NCI-H526 (cell line): ENCODE results near the gene SESTD1.
"Not testable (repeated sequence)": the region's sequence is repeated elsewhere in the genome, so short reads cannot be mapped to it uniquely, and the experiment has no call there.

Experiments used
- DNase-seq, 2 experiments: peaks; one replicate each; lab custom pipeline; 2025; lab: John Stamatoyannopoulos, UW

SESTD1 gene

DNA sequence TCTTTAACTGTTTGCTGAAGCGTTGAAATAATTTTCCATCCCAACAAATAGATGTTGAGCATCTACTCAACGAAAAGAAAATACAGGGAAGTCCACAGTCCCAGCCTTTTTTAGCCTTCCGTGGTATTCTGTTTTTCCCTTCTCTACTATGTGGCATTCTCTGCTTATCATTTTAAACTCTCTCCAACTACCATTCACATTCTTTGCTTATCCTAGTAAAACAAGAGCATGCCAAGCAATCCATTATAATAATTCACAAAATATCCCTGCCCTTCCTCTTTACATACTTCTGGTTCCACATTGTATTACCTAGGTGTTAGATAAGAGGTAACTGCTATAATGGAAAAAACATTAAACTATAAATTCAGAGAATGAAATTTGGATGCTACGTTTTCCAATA is 1.6 kb upstream of the SESTD1 start:
- DNase-seq = no peak

DNA sequence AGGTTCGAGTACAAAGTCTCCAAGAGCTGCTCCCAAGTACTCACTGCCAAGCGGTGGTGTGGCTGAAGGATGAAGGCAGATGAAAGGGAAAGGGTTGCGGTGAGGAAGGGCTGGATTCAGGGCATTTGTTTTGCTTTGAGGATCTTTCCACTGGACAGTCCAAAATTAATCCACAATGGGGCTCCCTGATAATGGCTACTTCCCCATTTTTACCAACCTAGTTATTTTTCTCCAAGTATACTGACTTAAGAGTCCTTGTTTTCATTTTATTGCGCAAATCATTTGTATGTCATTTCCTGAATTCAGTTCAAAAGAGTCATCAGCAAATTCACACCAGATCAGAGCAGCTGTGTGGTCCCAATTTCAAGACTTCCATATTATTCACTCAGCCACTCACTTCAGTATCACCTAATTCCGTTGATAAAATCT is 464 bp upstream of the SESTD1 start:
- DNase-seq = no peak

DNA sequence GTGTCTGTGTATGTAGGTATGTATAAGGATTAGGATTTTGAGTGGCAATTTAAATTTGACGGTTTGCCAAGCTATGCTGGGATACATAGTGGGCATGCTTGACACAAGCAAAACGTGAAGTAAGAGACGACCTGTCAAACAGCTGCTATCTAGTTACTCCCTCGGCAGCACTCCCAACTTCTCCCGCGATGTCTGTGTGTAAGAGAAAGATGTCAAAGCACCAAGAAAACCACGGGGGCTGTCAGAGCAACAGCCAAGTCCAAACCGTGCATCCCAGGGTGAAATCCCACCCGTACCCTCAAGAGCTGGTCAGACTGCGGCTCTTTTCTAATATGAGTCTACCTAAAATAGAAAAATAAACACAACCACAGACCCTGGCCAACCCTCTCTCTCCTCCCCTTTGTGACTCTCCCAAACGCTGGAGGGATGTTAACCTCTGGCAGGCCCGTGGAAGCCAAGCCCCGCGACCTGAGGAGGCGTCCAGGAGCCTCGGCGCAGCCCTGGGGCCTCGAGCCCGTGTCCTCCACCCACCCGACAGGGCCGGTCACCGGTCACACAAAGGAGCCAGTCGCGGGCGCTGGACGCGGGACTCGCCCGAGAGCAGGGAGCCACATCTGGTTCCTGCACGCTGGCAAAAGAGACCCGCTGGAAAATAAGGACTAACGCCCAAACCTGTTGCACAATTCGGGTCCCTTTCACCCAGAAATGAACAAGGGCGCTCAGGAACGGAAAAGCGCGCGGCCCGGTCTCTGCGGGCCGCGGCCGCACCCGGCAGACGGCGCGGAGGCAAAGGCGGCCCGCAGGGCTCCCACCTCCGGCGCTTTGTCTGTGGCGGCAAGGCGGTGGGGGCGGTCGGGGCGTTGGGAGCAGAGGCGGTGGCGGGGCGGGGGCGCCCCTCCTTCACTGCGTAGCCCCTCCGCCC is 925 bp downstream of the SESTD1 start:
- peak; percentile 54 to 65 for DNase-seq

- DNase-seq = no peak
These were observed 1.6 kb downstream of the SESTD1 start for GRCh38 chr2:179263015-179263414.

- DNase-seq = no peak
These were observed 2.5 kb downstream of the SESTD1 start for GRCh38 chr2:179262077-179262660.

DNA sequence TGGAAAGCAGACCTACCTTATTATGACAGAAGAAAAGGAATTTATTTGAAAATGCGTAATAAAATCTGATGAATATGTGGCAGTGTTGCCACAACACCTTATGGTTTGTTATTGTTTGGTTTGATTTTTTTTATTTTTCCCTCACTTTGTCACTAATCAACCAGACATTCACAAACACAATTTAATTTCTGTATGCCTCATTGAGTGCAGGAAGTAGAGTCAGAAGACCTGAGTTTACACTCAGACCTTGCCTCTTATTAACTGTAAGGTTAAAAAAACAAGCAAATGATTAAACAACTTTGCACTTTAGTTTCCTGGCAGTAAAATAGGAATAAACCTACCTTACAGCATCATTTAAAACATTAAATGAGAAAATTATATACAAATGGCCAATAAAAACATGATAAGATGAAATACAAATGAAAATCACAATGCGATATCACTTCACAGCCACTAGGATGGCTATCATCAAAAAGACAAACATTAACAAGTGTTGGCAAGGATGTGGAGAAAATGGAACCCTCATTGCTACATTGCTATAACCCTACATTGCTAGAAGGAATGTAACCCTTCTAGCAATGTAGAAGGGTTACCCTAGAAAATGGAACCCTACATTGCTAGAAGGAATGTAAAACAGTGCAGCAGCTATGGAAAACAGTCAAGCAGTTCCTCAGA is 3.3 kb downstream of the SESTD1 start:
- DNase-seq = peak in 1 of 2 experiments; percentile 14

- no peak for DNase-seq
These were observed 4.4 kb downstream of the SESTD1 start for GRCh38 chr2:179260224-179260623.

GRCh38 chr2:179255129-179255528 is 9.5 kb downstream of the SESTD1 start:
- no peak for DNase-seq

DNA sequence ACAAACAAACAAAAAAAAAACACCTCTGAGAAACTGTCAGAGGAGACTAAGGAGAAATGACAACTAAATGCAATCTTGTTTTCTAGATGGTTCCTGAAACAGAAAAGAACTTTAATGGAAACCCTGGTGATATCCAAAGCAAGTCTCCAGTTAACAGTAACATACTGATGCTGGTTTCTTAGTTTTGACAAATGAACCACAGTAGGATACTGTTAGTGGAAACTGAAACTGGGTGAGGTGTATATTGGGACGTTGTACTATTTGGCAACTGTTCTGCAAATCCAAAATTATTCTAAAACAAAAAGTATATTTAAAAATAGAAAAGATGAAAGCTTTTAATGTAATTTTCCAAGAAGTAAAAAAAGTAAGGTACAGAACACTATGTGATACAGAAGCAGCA is 11.4 kb downstream of the SESTD1 start:
- no peak for DNase-seq

DNA sequence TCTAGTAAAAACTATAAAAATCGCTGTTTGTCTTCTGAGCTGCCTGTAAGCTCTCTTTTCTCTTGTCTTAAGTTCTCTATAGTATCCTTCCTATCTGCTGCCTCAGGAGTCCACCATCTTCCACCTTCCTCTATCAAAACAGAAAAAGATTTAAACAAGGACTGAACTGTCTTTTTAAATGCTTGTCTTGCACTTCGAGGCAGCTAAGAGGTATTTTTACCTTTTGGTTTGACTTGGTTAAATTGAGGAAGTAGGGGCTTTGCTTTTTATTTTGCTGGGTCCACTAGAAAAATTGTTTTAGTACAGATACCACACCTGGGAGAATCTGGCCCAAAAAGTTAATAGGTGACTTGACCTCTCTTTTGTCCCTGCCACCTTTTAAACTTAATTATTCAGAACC is 12.2 kb downstream of the SESTD1 start:
- DNase-seq = no peak

DNA sequence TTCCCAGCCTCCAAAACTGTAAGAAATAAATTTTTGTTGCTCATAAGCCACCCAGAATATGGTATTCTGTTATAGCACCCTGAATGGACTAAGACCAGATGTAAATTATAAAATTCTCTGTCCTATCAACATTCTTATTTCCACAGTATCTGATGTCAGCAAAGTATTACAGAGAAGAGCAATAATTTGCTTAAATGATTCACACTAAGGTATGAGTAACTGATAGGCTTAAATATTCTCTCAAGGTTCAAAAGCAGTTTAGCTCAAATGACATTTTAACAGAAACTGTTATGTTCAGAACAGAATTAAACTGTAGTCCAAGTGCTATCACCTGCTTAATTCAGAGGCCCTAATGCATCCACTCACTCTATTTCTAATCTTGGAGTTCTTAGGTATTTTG is 12.8 kb downstream of the SESTD1 start:
- no peak for DNase-seq

DNA sequence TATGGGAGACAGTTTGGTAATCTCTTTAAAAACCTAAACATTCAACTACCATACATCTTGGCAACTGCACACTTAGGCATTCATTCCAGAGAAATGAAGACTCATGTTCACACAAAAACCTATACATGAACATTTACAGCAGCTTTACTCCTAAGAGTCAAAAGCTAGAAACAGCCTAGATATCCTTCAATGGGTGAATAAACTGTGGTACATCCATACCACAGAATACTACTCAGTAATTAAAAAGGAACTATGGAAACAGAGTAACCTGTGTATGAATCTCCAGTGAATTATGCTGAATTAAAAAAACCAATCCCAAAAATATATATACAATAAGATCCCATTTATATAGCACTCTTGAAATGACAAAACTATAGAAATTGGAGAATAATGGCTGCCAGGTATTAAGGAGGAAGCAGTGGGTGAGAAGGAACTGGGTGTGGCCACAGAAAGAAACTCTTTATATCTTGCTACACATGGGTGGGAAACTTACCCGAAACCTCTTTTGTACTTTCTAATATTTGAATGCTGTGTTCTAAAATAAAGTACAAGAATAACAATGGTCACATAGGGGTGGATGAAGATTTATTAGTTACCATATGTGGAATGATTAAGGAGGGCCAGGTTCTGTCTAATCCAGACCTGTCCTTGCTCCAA is 13.7 kb downstream of the SESTD1 start:
- no peak for DNase-seq

- DNase-seq = no peak
These were observed 14.5 kb downstream of the SESTD1 start for GRCh38 chr2:179250095-179250494.

DNA sequence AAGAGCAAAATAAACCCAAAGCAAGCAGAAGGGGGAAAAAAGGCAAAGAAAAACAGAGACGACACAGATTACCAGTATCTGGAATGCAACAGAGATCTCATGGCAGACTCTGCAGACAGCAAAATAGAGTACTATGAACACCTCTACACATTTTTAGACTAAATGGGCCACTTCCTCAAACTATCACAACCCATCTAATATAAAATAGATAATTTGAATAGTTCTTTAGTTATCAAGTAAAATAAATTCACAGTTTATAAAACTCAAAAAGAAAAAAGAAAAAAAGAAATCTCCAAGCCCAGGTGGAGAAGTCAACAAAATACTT is 16.6 kb downstream of the SESTD1 start:
- DNase-seq = no peak

DNA sequence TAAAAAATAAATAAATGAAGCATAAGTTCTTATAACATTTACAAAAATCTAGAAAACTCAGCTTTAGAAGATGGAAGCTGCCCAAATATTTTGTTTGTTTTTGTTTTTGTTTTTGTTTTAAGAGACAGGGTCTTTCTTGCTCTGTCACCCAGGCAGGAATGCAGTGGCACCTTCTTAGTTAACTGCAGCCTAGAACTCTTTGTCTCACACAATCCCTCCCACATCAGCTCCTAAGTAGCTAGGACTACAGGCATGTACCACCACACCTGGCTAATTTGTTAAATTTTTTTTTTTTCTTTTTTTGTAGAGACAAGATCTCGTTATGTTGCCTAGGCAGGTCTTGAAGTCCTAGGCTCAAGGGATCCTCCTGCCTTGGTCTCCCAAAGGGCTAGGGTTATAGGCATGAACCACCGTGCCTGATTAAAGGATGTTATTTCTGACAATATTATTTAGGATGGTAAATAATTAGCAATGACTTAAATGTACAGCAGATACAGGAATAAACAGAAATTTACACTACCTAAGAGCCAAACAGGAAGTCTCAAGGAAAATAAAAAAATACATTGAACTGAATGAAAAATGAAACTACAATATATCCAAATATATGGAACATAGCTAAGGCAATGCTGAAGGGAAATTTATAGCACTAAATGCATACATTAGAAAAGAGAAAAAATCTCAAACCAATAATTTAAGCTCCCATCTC is 17.2 kb downstream of the SESTD1 start:
- no peak for DNase-seq

DNA sequence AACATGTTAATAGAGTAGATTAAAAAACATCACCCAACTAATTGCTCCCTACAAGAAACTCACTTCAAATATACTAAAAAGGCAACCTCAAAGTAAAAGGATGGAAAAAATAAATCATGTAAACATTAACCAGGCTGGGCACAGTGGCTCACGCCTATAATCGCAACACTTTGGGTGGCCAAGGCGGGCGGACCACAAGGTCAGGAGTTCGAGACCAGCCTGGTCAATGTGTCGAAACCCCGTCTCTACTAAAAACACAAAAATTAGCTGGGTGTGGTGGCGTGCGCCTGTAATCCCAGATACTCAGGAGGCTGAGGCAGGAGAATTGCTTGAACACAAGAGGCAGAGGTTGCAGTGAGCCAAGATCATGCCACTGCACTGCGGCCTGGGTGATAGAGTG is 18.8 kb downstream of the SESTD1 start:
- DNase-seq = not testable (repeated sequence)

DNA sequence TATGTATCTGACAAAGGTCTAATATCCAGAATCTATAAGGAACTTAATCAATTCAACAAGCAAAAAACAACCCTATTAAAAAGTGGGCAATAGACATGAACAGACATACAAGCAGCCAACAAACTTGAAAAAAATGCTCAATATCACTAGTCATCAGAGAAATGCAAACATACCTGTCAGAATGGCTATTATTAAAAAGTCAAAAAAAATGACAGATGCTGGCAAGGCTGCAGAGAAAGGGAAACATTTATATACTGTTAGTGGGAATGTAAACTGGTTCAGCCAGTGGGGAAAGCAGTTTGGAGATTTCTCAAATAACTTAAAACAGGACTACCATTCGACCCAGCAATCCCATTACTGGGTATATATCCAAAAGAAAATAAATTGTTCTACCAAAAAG is 21.6 kb downstream of the SESTD1 start:
- no peak for DNase-seq

- DNase-seq = no peak
These were observed 23.9 kb downstream of the SESTD1 start for GRCh38 chr2:179240481-179241451.

- DNase-seq = no peak
These were observed 24.8 kb downstream of the SESTD1 start for GRCh38 chr2:179239838-179240237.

DNA sequence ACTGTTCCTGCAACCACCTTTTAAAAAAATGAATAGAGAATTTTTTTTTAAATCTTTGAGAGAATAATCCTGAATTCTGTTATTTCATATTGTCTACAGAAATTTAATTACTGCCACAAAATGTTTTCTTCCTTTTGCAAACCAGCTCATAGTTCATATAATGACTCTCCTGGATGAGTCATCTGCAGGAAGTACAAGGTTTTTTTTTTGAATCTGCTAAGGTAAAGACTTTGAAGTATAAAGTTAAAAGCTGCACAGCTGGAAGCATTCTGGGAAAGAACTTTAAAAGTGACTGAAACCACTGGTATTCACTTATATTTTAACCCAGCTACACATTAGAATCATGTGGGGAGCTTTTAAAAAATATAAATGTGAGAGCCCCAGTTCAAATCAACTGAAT is 25.4 kb downstream of the SESTD1 start:
- no peak for DNase-seq

- no peak for DNase-seq
These were observed 26.6 kb downstream of the SESTD1 start for GRCh38 chr2:179238027-179238426.
